ENCODE results near the gene TOGARAM1. TPM values are rescaled to one million over a fixed set of nuclear protein-coding genes. Genes with fewer than 3 reads are reported as not detected.

The TOGARAM1 gene
- total RNA-seq, 2 experiments from 2014 or later = 8.2 to 10.7 TPM

GRCh38 chr14:44968714-44969113, 6.7 kb downstream of the TOGARAM1 start:
- Mint-ChIP-seq H3K4me1 (peaks cover 70% of the 10 kb centered on the region), H3K9me3 (ENCODE audit: low read depth) (peaks cover 9% of the 10 kb centered on the region), H3K27ac (no peak overlapping the region), H3K36me3 (peaks cover 60% of the 10 kb centered on the region), H3K27me3 (no peaks in the 10 kb centered on the region), H3K4me3 (no peak overlapping the region)
- CTCF ChIA-PET = no interaction called here
- ATAC-seq (no peak), DNase-seq (no peak)

GRCh38 chr14:44970907-44971306, 8.9 kb downstream of the TOGARAM1 start:
- Mint-ChIP-seq H3K9me3 (ENCODE audit: low read depth) (peaks cover 9% of the 10 kb centered on the region), H3K27ac (no peak overlapping the region), H3K4me1 (peaks cover 58% of the 10 kb centered on the region), H3K27me3 (no peaks in the 10 kb centered on the region), H3K4me3 (no peak overlapping the region), H3K36me3 (peaks cover 59% of the 10 kb centered on the region)
- CTCF ChIA-PET = no interaction called here
- no peak for ATAC-seq
- DNase-seq = no peak

- Mint-ChIP-seq H3K27me3 (no peaks in the 10 kb centered on the region), H3K9me3 (ENCODE audit: low read depth) (peaks cover 9% of the 10 kb centered on the region), H3K4me1 (peaks cover 59% of the 10 kb centered on the region), H3K36me3 (peaks cover 58% of the 10 kb centered on the region), H3K4me3 (no peak overlapping the region), H3K27ac (no peak overlapping the region)
- ATAC-seq (no peak), DNase-seq (no peak)
- CTCF ChIA-PET = no interaction called here
Measured at GRCh38 chr14:44971459-44971858, 9.5 kb downstream of the TOGARAM1 start.

- ATAC-seq = no peak
- CTCF ChIA-PET = interaction anchor here (0.8 to 1.6 kb wide), 2 partner anchors 11 to 17 kb away, joined by 3 to 4 read pairs; partner anchors contain the start of genes KLHL28 and TOGARAM1
- Mint-ChIP-seq H3K9me3 (ENCODE audit: low read depth) (no peaks in the 10 kb centered on the region), H3K4me1 (peaks cover 8% of the 10 kb centered on the region), H3K27ac (no peak overlapping the region), H3K36me3 (peaks cover 6% of the 10 kb centered on the region), H3K27me3 (no peaks in the 10 kb centered on the region), H3K4me3 (no peak overlapping the region)
- no peak for DNase-seq
Measured at GRCh38 chr14:44979273-44979672, 17.3 kb downstream of the TOGARAM1 start.

- Mint-ChIP-seq H3K4me1 (peaks cover 8% of the 10 kb centered on the region), H3K4me3 (no peak overlapping the region), H3K27me3 (no peaks in the 10 kb centered on the region), H3K27ac (no peak overlapping the region), H3K36me3 (peaks cover 6% of the 10 kb centered on the region), H3K9me3 (ENCODE audit: low read depth) (no peaks in the 10 kb centered on the region)
- ATAC-seq (no peak), DNase-seq (no peak)
- CTCF ChIA-PET = interaction anchor here (0.8 to 1.6 kb wide), 2 partner anchors 11 to 18 kb away, joined by 3 to 4 read pairs; partner anchors contain the start of genes KLHL28 and TOGARAM1
Measured at GRCh38 chr14:44979740-44980356, 17.9 kb downstream of the TOGARAM1 start.

- H3K4me3 Mint-ChIP-seq = no peak overlapping the region
- no peak overlapping the region for H3K27ac Mint-ChIP-seq
- peaks cover 7% of the 10 kb centered on the region for H3K4me1 Mint-ChIP-seq
- ATAC-seq = no peak
- peaks cover 6% of the 10 kb centered on the region for H3K36me3 Mint-ChIP-seq
- DNase-seq = no peak
- H3K9me3 Mint-ChIP-seq (ENCODE audit: low read depth) = no peaks in the 10 kb centered on the region
- CTCF ChIA-PET = no interaction called here
- H3K27me3 Mint-ChIP-seq = no peaks in the 10 kb centered on the region
Measured at GRCh38 chr14:44981198-44981597, 19.2 kb downstream of the TOGARAM1 start.

- no peak overlapping the region for H3K27ac Mint-ChIP-seq
- DNase-seq = no peak
- H3K4me1 Mint-ChIP-seq = peaks cover 7% of the 10 kb centered on the region
- H3K9me3 Mint-ChIP-seq (ENCODE audit: low read depth) = no peaks in the 10 kb centered on the region
- no peak overlapping the region for H3K4me3 Mint-ChIP-seq
- peaks cover 8% of the 10 kb centered on the region for H3K36me3 Mint-ChIP-seq
- no peak for ATAC-seq
- no peaks in the 10 kb centered on the region for H3K27me3 Mint-ChIP-seq
- CTCF ChIA-PET = no interaction called here
Measured at GRCh38 chr14:44982594-44982993, 20.6 kb downstream of the TOGARAM1 start.

- Mint-ChIP-seq H3K27me3 (no peaks in the 10 kb centered on the region), H3K27ac (no peak overlapping the region), H3K36me3 (peaks cover 14% of the 10 kb centered on the region), H3K4me3 (no peak overlapping the region), H3K9me3 (ENCODE audit: low read depth) (no peaks in the 10 kb centered on the region), H3K4me1 (no peaks in the 10 kb centered on the region)
- ATAC-seq (no peak), DNase-seq (no peak)
- CTCF ChIA-PET = no interaction called here
Measured at GRCh38 chr14:44988694-44989093, 26.7 kb downstream of the TOGARAM1 start.

- Mint-ChIP-seq H3K27ac (no peak overlapping the region), H3K9me3 (ENCODE audit: low read depth) (no peaks in the 10 kb centered on the region), H3K4me3 (no peak overlapping the region), H3K4me1 (no peaks in the 10 kb centered on the region), H3K36me3 (peaks cover 14% of the 10 kb centered on the region), H3K27me3 (no peaks in the 10 kb centered on the region)
- no peak for ATAC-seq
- DNase-seq = no peak
- CTCF ChIA-PET = interaction anchor here (1.0 kb wide), 1 partner anchor 11 kb away, joined by 4 read pairs; no protein-coding TSS in a partner anchor
Measured at GRCh38 chr14:44989497-44990440, 27.8 kb downstream of the TOGARAM1 start.

- Mint-ChIP-seq H3K9me3 (ENCODE audit: low read depth) (no peaks in the 10 kb centered on the region), H3K27me3 (no peaks in the 10 kb centered on the region), H3K27ac (no peak overlapping the region), H3K4me1 (no peaks in the 10 kb centered on the region), H3K4me3 (no peak overlapping the region), H3K36me3 (peaks cover 14% of the 10 kb centered on the region)
- DNase-seq (no peak), ATAC-seq (no peak)
- CTCF ChIA-PET = interaction anchor here (1.0 kb wide), 1 partner anchor 11 kb away, joined by 4 read pairs; no protein-coding TSS in a partner anchor
Measured at GRCh38 chr14:44990533-44990932, 28.5 kb downstream of the TOGARAM1 start.

- peaks cover 3% of the 10 kb centered on the region for H3K9me3 Mint-ChIP-seq (ENCODE audit: low read depth)
- no peaks in the 10 kb centered on the region for H3K4me1 Mint-ChIP-seq
- peaks cover 14% of the 10 kb centered on the region for H3K36me3 Mint-ChIP-seq
- H3K27me3 Mint-ChIP-seq = no peaks in the 10 kb centered on the region
- H3K27ac Mint-ChIP-seq = no peak overlapping the region
- no peak for ATAC-seq
- CTCF ChIA-PET = interaction anchor here (1.3 kb wide), 1 partner anchor 14 kb away, joined by 3 read pairs; no protein-coding TSS in a partner anchor
- DNase-seq = no peak
- H3K4me3 Mint-ChIP-seq = no peak overlapping the region
Measured at GRCh38 chr14:44995196-44995595, 33.2 kb downstream of the TOGARAM1 start.

GRCh38 chr14:44995770-44996294, 33.8 kb downstream of the TOGARAM1 start:
- H3K36me3 Mint-ChIP-seq = peaks cover 16% of the 10 kb centered on the region
- no peak for DNase-seq
- H3K27ac Mint-ChIP-seq = no peak overlapping the region
- H3K27me3 Mint-ChIP-seq = no peaks in the 10 kb centered on the region
- no peak overlapping the region for H3K4me3 Mint-ChIP-seq
- CTCF ChIA-PET = no interaction called here
- H3K4me1 Mint-ChIP-seq = no peaks in the 10 kb centered on the region
- H3K9me3 Mint-ChIP-seq (ENCODE audit: low read depth) = peaks cover 3% of the 10 kb centered on the region
- ATAC-seq = no peak

GRCh38 chr14:45003924-45004323, 41.9 kb downstream of the TOGARAM1 start:
- Mint-ChIP-seq H3K27me3 (no peaks in the 10 kb centered on the region), H3K27ac (no peak overlapping the region)
- CTCF ChIA-PET = no interaction called here

More at GRCh38 chr14:45003924-45004323, 41.9 kb downstream of the TOGARAM1 start:
- ATAC-seq = no peak
- H3K36me3 Mint-ChIP-seq = peaks cover 9% of the 10 kb centered on the region
- H3K4me3 Mint-ChIP-seq = no peak overlapping the region
- no peaks in the 10 kb centered on the region for H3K4me1 Mint-ChIP-seq
- no peaks in the 10 kb centered on the region for H3K9me3 Mint-ChIP-seq (ENCODE audit: low read depth)
- DNase-seq = no peak

Measured in activated CD8-positive, alpha-beta memory T cell treated with anti-CD3 and anti-CD28 coated beads, Interleukin-2, amount 10 ng/mL, durations not matched to agents 7 days and 5 days (primary cell).